PC-9 (cell line): ENCODE data around the gene MYB.

Source experiments
- EZH2 ChIP-seq: fragments of 200-600 bp; sonication (generic); IDR thresholded peaks from 2 replicates; pipeline ENCODE4 v1.8.0; 2017; ENCODE audit warnings: antibody characterized with exemption, low read depth
- TF ChIP-seq, protein P1 (sequence below): fragments of 200-600 bp; sonication (generic); conservative IDR thresholded peaks from 2 replicates; pipeline ENCODE4 v1.6.1; 2017; ENCODE audit warnings: mixed run types, antibody characterized with exemption, mild to moderate bottlenecking, moderate library complexity

DNA sequence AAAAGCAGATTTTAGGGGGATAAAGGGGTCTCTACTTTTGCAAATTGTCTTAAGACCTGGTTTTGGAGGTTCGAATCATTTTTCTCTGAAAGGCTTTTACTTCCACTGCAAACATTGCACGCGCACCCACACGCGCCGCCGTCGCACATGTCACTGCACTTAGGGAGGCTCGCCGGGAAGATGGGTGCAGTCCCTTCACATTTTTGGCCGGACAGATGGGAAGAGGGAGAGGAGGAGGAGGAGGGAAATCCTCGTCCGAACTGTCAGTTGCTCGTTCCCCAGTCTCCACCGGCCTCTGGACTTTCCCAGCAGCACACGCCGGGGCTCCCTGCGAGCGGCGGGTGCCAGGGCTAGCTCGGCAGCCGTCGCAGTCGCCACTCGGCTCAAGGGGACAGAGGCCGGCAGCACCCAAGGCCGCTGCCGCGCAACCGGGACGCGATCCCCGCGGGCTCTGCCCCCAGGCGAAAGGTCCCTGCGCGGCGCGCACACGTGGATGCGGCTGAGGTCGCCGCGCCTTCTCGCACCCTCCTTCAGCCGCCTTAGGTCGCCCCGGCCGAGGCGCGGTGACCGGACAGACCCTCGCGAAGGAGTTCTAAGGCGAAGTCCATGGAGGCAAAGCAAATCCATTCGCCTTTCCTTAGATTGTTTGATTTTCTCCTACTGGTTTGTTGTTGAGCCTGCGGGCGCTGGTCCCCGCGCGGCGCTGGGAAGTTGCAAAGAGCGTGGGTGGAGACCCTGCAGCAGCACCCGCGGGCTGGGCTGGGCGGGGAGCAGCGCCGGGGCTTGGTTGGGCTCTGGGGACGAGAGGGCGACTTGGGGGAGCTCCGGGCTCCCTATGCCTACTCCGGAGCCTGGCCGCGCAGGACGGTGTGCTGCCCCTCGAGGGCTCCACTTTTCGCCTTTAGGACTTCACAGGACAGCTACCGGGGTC is 1.2 kb downstream of the MYB start:
- TF ChIP-seq, protein P1, sequence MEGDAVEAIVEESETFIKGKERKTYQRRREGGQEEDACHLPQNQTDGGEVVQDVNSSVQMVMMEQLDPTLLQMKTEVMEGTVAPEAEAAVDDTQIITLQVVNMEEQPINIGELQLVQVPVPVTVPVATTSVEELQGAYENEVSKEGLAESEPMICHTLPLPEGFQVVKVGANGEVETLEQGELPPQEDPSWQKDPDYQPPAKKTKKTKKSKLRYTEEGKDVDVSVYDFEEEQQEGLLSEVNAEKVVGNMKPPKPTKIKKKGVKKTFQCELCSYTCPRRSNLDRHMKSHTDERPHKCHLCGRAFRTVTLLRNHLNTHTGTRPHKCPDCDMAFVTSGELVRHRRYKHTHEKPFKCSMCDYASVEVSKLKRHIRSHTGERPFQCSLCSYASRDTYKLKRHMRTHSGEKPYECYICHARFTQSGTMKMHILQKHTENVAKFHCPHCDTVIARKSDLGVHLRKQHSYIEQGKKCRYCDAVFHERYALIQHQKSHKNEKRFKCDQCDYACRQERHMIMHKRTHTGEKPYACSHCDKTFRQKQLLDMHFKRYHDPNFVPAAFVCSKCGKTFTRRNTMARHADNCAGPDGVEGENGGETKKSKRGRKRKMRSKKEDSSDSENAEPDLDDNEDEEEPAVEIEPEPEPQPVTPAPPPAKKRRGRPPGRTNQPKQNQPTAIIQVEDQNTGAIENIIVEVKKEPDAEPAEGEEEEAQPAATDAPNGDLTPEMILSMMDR: no peak
- no peak; the same call in 1 of the 2 replicates for TF ChIP-seq EZH2
